ENCODE results near the gene DOCK10.
"Not testable (repeated sequence)": the region's sequence is repeated elsewhere in the genome, so short reads cannot be mapped to it uniquely, and the experiment has no call there.

DOCK10 gene

DNA sequence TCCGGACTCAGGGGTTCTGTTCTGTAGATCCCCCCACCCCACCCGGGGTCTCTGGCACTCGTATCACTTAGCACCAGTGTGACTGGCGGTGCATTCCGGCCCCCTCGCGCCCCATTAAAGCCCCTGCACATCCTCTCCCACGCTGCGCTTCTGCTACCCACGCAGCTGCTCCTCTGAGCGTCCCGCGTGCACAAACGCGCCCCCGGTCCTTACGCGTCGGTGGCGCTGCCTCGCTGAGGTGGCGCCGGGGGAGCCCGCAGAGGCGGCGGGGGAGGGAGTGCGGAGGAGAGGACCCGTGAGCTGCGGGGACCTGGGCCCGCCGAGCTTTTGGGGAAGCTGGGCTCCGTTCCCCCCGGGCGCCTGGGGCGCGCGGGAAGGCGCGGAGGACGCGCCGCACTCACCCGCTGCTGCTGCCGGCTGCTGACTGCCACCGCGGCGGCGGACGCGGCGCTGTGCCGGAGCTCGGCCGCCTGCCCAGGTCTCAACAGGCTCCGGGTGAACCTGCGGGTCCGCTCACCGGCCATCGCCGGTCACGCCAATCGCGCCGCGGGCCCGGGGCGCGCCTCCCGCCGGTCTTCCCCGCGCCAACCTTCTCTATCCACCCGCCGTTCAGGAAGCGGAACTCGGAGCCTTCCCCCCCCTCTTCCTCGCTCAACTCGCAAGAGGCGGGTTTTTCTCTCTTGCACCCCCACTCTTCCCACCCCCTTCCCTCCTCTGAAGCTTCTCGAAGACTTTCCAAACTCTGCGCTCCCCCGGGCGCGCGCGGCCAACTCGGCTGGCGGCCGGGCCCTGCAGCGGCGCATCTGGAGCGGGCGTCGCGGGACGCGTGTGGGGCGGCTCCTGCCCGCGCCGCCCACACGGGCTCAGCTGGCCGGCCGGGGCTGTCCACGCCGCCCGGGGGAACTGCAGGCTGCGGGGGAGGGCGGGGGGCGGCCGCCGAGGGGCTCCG lies at the start of gene DOCK10:
Gene DOCK10 (minus strand): TSS at position 618 of the 949 bp plus-strand sequence. CDS start 94 bp downstream, at position 524.
- in situ Hi-C loops (cut with MboI; ENCODE audit: low sequenced_read_pairs) = no loop called here

DNA sequence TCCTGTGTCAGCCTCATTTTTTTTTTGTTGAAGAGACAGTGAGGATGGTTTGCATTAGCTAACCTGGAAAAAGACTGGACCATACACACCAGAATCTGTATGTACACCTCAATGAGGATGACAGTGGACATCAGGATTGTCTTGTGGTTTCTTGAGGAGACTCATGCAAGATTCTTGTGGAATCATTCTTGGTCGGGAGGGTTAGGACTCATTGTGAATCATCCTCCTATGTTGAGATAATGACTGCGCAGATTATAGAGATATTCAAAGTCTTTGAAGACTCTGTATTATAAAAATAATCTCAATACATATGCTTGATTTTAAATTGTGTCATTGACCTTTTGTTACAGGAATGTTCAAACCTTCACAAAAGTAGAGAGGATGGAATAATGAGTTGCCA lies 49.1 kb upstream of the DOCK10 start:
- in situ Hi-C loops (cut with MboI; ENCODE audit: low sequenced_read_pairs) = no loop called here

DNA sequence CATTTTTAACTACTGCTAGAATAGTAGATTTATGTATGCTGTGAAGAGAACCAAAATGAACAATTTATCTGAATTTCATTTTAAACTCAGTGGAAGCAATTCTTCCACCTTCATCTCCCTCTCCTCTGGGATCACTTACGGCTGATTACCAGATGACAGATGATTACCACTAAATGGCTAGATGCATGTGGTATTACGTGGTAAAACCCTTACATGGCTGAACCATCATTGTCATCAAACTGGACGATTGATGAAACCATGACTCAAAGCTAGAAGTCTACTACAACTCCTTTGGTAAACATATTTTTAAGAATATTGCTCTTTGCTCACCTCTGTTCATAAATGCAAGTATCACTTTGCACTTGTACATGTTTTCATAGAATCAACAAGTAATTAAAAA lies 48.5 kb upstream of the DOCK10 start:
- in situ Hi-C loops (cut with MboI; ENCODE audit: low sequenced_read_pairs) = no loop called here

DNA sequence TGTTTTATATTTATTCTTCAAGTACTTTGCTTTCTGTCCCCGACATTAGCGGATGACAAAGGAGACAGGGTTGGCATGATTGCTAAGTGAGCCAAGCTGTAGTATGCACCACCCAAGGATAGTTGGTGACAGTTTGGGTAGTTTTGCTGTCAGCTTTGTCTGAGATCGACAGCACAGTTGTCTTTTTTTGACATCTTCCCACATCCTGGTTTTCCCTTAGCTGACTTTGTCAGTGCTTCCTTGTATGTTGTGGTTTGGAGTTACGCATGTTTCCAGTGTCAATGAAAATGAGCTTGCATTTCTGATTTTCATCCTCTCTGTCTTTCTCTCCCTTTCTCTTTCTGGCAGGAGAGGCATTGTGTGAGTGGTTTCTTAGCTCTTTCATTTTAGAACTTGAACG lies 44.6 kb upstream of the DOCK10 start:
- in situ Hi-C loops (cut with MboI; ENCODE audit: low sequenced_read_pairs) = no loop called here

DNA sequence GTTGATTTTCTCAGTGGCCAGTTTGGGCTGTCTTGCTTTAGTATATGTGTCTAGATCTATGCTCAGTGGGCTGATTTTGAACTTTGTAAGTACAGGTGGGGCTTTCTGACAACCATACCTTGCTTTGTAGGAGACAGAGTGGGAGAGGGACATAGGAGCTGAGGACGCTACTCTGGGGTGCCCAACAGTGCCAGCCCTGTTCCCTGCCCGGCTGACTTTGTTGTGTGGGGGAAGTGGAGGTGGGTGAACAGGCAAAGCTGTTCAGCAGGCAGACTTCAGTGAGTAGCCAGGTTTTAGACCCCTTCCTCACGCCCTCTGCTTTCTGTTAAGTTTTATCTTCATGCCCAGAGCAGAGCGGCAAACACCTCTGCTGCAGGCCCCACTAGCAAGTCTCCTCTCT lies 44.2 kb upstream of the DOCK10 start:
- in situ Hi-C loops (cut with MboI; ENCODE audit: low sequenced_read_pairs) = no loop called here

DNA sequence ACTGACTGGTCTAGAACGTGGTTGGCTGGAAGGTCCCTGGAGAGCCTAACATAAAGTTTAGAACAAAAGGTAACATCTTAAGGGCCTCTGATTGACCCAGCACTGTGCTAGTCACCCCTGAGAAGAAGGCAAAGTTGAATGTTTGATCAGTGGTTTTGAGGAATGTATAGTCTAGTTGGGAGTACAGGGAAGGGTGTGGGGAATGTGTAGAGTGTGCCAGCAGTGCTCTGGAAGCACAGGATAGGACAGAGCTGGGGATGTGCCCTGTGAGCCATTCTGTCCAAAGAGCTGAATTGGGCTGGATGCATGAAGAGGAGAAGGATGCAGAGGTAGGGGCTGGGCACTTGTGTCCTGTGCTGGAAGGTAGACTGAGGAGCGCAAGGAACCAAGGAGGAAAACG lies 41.0 kb upstream of the DOCK10 start:
- in situ Hi-C loops (cut with MboI; ENCODE audit: low sequenced_read_pairs) = no loop called here

DNA sequence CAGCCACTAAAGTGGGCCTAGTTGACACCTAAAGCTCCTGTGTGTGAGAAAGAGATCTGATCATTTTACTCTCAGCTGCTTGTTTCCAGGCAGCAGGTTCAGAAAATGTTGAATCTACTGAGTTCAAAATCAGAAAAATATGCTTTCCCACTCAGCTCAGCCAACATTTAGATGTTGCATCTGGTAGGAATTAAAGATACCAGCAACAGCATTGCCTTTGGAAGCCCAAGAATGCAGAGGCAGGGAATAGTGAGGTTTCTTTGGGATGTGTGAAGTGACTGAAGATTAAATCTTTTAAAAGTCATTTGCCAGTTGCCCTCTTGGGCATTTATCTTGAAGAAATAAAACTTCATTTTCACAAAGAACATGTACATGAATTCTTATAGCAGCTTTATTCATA lies 33.9 kb upstream of the DOCK10 start:
- in situ Hi-C loops (cut with MboI; ENCODE audit: low sequenced_read_pairs) = no loop called here

DNA sequence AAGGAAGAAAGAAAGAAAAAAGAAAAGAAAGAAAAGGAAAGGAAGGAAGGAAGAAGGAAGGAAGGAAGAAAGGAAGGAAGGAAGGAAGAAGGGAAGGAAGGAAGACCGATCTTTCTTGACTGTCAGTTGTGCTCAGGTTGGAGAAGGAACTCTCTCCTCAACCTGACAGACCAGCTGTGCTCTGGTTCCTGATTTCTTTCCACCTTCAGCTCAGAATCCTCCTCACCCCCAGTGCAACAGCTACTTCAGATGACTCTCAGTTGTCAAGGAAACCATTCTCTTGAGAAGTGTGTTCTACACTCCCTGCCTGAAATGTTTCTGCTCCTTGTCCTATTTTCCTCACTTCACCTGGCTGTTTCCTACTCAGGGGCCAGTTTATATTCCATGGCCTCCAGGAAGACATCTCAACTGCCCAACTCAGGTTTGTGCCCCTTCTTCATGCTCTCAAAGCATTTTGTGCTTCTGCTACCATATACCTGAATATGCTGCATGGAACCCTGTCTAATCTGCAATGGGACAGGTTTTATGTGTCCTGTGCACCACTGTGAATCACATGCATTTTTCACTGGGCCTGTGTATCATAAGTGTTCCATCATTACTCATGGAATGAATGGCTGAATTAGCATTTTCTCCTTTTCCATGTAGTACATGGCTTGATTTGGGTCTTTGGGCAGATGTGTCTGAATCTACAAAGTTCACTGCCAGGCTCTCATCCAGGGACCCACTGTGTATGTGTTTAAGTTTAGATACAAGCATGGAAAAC lies 32.8 kb upstream of the DOCK10 start:
- in situ Hi-C loops (cut with MboI; ENCODE audit: low sequenced_read_pairs) = no loop called here

DNA sequence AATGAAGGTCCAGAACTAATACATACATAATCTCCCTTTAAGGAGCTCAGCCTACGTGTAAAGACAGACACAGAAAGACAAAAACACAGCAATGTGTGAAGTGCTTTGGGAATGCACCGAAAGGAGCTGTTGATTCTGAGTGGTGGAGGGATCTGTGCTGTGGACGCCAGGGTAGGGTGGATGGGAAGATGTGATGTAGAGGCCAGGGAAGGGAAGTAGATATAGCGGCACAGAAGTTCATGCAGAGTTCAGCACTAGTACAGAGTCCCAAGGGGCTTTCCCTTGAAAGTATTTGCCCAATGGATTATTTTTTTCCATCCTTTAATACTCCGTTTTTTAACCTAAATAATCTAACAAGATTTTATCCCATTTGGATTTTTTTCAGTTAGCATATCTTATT lies 32.1 kb upstream of the DOCK10 start:
- in situ Hi-C loops (cut with MboI; ENCODE audit: low sequenced_read_pairs) = no loop called here

DNA sequence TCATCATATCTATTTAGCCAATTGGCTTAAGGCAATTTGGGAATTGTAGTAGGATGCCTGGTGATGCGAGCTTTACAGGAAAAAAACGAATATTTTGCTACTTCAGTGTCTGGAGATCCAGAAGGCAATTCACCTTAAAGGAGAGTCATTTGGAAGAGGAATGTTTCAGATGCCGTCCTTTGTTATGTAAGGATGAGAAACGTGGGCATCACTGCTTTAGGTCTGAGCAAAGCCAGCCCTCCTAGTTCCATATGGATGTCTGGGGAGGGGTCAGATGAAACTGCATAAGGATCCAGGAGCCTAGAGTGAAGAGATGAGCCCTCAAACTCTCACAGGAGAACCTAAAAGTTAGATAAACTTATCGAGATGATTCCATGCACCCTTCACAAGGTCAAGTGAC lies 30.9 kb upstream of the DOCK10 start:
- in situ Hi-C loops (cut with MboI; ENCODE audit: low sequenced_read_pairs) = no loop called here

DNA sequence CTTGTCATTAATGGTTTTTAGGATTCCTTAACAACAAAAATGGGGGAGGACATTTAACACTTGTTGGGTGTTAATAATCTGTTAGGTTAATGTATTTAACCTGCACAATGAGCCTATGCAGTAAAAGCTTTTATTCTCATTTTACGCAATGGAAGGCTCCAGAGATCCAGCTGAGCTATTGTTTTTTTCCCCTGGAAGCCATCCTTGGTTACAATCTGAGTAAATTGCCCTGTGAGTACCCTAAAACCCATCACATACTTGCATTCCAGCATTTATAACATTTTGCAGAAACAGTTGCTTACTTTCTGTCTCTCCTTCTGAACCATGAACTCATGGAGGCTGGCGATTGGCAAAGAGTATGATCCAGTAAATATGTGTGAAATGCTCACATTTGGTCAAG lies 30.2 kb upstream of the DOCK10 start:
- in situ Hi-C loops (cut with MboI; ENCODE audit: low sequenced_read_pairs) = no loop called here

DNA sequence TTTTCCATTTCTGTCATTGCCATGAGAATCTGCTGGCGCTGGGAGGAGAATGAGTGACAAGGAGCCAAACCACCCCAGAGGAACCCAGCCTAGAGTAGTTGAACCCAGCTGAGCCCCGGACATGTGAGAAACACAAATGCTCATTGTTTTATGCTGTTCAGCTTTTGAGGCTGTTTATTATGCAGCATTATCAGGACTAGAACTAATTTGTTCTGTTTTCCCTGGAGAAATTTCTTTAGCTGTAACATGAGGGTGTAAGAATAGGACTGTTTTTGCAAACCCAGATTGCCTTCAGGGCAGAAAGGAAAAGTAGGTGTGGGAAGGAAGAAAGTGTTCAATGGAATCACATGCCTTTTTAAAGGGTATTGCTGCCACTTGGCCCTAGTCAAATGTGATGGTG lies 28.5 kb upstream of the DOCK10 start:
- in situ Hi-C loops (cut with MboI; ENCODE audit: low sequenced_read_pairs) = no loop called here

DNA sequence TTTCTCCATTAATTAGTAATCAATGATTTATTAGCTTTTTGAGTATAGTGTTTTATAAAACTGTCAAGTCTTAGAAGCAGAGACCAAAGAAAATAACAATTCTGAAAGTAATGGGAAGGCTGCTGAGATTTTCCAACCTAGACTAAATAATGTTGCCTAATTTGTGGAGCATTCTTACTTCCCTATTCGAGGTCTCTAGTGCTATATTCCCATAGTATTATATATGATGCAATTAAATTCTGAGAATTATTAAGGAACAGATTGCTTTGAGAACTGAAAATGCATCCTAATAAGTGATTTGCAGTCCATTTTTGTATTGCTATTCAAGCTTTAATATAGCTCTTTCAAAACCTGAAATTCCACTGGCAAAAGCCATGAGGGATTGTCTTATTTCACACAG lies 27.7 kb upstream of the DOCK10 start:
- in situ Hi-C loops (cut with MboI; ENCODE audit: low sequenced_read_pairs) = no loop called here

DNA sequence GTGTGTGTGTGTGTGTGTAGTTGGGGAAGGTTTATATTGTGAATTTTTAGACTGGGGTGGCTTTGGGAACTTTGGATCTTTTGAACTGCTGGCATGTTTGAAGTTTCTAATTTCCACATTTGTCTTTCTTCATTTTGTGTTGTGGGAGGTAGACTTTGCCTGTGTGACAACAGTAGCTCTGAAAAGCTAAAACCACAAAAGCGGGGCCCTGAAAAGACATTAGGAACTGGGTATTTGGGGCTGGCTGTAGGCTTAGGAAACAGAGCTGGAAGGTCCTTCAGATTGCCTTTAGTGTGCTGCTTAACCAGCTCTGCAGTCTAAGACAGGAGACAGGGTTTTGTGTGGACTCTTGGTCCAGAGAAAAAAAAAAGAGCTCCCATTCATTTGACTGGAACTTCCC lies 27.2 kb upstream of the DOCK10 start:
- in situ Hi-C loops (cut with MboI; ENCODE audit: low sequenced_read_pairs) = no loop called here

DNA sequence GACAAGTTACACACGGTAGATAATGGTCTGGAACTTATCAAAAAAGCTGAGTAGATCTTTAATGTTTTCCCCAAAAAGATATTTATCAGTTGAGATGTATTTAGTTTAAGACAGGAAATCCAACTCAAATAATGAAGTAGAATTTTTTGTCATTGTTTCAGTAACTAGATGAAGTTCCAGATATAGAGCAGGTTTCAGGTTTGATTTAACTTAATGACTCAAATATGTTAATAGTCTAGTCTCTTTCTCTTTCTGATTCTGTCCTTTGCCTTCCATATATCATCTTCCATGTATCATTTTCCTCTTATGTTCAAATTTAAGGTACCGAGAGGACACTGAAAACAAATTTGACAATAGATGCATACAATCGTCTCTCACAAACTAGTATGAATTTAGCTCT lies 23.6 kb upstream of the DOCK10 start:
- in situ Hi-C loops (cut with MboI; ENCODE audit: low sequenced_read_pairs) = no loop called here

DNA sequence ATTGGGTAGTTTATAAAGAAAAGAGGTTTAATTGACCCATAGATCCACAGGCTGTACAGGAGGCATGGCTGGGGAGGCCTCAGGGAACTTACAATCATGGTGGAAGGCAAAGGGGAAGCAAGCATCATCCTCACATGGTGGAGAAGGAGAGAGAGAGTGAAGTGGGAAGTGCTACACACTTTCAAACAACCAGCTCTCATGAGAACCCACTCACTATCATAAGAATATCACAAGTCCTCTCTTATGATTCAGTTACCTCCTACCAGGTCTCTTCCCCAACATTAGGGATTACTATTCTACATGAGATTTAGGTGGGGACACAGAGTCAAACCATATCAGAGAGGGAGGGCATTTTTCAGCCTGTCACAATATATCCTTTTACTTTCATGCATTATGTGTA lies 22.7 kb upstream of the DOCK10 start:
- in situ Hi-C loops (cut with MboI; ENCODE audit: low sequenced_read_pairs) = no loop called here

DNA sequence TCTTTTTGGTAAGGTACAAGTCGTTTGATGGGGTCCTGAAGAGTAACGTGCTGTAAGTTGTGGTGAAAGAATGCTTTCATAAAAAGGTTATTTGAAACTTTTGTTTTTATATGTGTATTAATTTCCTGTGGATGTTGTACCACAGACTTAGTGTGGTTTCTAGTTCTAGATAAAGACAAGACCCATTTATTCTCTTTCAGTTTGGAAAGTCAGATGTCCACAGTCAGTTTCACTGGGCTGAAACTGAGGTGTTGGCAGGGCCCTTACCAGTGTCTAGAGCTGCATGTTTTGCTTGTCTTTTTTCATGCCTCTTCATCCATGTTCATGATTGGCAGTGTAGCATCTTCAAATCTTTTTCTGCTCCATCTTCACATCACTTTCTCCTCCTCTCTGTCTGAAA lies 22.1 kb upstream of the DOCK10 start:
- in situ Hi-C loops (cut with MboI; ENCODE audit: low sequenced_read_pairs) = no loop called here

DNA sequence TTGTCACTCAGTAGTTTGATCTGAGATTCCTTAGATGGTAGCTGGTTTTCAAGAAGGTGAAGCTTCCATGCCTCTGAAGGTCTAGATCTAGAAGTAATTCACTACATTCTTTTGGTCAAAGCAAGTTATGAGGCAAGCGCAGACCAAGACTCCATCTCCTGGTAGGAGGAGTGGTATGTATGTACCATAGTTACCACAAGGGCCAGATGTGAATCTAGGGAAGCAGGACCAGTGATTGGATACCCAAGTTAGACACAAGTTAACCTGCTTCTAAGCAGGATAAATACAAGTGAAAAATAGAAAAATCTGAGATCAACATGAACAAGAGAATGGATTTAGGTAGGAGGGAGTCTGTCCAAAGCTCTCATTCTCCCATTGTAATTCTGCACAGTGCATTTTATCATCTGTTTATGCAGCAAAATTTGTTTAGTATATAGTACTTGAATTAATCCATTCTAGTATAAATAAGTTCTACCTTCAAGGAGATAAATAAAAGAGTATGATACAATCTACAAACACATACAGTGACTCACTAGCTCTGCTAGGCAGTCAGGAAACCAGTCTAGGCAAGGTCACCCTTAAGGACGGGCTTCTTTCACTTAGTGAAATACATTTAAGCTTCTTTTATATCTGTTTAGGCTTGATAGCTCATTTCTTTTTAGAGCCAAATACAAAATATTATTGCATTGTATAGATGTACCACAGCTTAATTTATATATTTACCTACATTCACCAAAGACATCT lies 14.2 kb upstream of the DOCK10 start:
- in situ Hi-C loops (cut with MboI; ENCODE audit: low sequenced_read_pairs) = no loop called here

DNA sequence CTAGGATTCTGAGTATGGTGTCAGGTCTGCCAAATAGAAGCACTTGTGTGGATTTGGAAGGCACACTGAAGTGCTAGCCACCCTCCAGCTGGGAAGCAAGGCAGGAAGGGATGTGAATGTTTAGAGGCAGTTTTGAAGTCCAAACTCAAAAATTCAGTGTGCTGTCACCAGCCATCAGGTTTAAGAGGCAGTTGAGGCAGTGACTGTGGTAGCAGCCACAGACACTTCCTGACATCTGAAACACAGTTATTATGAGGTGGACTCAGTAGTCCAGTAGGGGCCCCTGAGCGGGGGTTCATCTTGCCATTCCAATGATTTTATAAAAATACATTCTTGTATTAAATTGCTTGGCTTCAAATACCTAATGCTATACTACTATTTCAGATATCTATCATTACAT lies 13.4 kb upstream of the DOCK10 start:
- in situ Hi-C loops (cut with MboI; ENCODE audit: low sequenced_read_pairs) = no loop called here

DNA sequence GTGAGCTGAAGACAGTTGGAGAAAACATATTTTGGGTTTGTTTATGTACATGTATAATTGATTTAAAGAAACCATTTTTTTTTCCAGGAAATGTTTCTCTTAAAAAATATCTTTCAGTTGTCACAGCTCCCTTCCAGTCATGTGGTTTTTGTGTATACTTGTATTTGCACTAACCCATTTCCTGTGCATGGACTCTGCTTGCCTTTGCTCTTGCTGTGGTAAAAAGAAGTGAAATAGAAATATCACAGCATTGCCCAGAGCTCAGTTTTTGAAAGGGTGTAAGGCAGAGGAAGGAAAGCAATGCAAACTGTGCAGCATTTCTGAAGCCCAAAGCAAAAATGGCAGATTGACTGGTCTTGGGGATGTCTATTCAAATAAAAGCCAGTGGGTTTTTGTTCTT lies 10.4 kb upstream of the DOCK10 start:
- in situ Hi-C loops (cut with MboI; ENCODE audit: low sequenced_read_pairs) = no loop called here

DNA sequence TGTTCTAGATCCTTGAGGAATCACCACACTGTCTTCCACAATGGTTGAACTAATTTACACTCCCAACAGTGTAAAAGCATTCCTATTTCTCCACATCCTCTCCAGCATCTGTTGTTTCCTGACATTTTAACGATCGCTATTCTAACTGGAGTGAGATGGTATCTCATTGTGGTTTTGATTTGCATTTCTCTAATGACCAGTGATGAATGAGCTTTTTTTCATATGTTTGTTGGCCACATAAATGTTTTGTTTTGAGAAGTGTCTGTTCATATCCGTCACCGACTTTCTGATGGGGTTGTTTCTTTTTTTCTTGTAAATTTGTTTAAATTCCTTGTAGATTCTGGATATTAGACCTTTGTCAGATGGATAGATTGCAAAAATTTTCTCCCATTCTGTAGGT lies 5.2 kb upstream of the DOCK10 start:
- in situ Hi-C loops (cut with MboI; ENCODE audit: low sequenced_read_pairs) = not testable (repeated sequence)

DNA sequence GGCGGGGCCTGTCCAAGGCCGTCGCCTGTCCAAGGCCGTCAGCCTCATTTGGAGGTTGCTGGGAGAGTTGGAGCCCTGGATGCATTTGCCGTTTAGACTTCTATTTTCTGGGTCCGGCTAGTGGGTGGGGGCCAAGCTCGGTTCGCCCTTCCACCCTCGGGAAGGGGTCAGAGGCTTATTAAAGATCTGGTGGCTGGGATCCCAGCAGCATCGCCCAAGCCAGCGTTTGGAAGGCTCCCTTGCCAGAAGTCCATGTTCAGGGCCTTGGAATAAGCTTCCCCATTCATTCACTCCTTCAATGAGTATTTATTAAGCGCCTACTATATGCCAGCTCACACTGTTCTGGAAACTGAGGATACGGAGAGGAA lies 516 bp upstream of the DOCK10 start:
- in situ Hi-C loops (cut with MboI; ENCODE audit: low sequenced_read_pairs) = no loop called here

Data from HL-60/S4 treated with phorbol 12-myristate 13-acetate at 8.2 ng/mL for 4 days and 3 days (cell line).